ENCODE results near the gene UQCR10. TPM values are rescaled to one million over a fixed set of nuclear protein-coding genes. Genes with fewer than 3 reads are reported as not detected.

The UQCR10 gene
- total RNA-seq, 1 donor from 2014 or later: 59.7 TPM

Other genes starting within 250 kb of the UQCR10 start
- gene THOC5, start 213.6 kb upstream of the UQCR10 start, total RNA-seq: 41.0 and 50.9 TPM in 2 replicates
- gene NIPSNAP1, start 186.3 kb upstream of the UQCR10 start, total RNA-seq: 46.4 and 72.0 TPM in 2 replicates
- 99.5 and 129 TPM in 2 replicates for gene NF2, start 163.7 kb upstream of the UQCR10 start, total RNA-seq
- not detected in 2 replicates for gene CABP7, start 47.4 kb upstream of the UQCR10 start, total RNA-seq
- 18.6 and 31.7 TPM in 2 replicates for gene ZMAT5, start 362 bp upstream of the UQCR10 start, total RNA-seq
- gene ASCC2, start 70.9 kb downstream of the UQCR10 start, total RNA-seq: 40.3 and 57.2 TPM in 2 replicates
- 22.2 and 25.5 TPM in 2 replicates for gene MTMR3, start 115.8 kb downstream of the UQCR10 start, total RNA-seq